Subcutaneous adipose tissue (tissue), 4 donors: ENCODE measurements around the gene ZSCAN26. TPM values are rescaled to one million over a fixed set of nuclear protein-coding genes. Genes with fewer than 3 reads are reported as not detected.

ENCODE experiments used
- total RNA-seq, 4 donors: library from RNA; depleted of rRNA; stranded (reverse); fragments of >200 nt; gene quantifications; one replicate each; pipeline ENCODE4 v1.1.0, GENCODE V29; 2016
- TF ChIP-seq, protein P1 (sequence below): fragments of 450-650 bp; IDR thresholded peaks from one replicate; pipeline ENCODE4 v1.5.1; 2016; ENCODE audit warnings: low read depth, mild to moderate bottlenecking, control low read depth, antibody characterized with exemption, moderate library complexity

Gene ZSCAN26
- 10 to 100 TPM; 14.7 to 27.5 (median 20.7) TPM for total RNA-seq

- TF ChIP-seq, protein P1, sequence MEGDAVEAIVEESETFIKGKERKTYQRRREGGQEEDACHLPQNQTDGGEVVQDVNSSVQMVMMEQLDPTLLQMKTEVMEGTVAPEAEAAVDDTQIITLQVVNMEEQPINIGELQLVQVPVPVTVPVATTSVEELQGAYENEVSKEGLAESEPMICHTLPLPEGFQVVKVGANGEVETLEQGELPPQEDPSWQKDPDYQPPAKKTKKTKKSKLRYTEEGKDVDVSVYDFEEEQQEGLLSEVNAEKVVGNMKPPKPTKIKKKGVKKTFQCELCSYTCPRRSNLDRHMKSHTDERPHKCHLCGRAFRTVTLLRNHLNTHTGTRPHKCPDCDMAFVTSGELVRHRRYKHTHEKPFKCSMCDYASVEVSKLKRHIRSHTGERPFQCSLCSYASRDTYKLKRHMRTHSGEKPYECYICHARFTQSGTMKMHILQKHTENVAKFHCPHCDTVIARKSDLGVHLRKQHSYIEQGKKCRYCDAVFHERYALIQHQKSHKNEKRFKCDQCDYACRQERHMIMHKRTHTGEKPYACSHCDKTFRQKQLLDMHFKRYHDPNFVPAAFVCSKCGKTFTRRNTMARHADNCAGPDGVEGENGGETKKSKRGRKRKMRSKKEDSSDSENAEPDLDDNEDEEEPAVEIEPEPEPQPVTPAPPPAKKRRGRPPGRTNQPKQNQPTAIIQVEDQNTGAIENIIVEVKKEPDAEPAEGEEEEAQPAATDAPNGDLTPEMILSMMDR: no peak
These were observed at the start of gene ZSCAN26 for GRCh38 chr6:28266962-28267694. Gene ZSCAN26, plus strand, starts transcription at chr6:28267143. Its CDS starts 4,777 bp downstream, at chr6:28271920.

- TF ChIP-seq, protein P1: no peak
These were observed 49.1 kb upstream of the ZSCAN26 start for GRCh38 chr6:28217890-28218289.

- TF ChIP-seq, protein P1: no peak
These were observed 48.4 kb upstream of the ZSCAN26 start for GRCh38 chr6:28218312-28219248.

DNA sequence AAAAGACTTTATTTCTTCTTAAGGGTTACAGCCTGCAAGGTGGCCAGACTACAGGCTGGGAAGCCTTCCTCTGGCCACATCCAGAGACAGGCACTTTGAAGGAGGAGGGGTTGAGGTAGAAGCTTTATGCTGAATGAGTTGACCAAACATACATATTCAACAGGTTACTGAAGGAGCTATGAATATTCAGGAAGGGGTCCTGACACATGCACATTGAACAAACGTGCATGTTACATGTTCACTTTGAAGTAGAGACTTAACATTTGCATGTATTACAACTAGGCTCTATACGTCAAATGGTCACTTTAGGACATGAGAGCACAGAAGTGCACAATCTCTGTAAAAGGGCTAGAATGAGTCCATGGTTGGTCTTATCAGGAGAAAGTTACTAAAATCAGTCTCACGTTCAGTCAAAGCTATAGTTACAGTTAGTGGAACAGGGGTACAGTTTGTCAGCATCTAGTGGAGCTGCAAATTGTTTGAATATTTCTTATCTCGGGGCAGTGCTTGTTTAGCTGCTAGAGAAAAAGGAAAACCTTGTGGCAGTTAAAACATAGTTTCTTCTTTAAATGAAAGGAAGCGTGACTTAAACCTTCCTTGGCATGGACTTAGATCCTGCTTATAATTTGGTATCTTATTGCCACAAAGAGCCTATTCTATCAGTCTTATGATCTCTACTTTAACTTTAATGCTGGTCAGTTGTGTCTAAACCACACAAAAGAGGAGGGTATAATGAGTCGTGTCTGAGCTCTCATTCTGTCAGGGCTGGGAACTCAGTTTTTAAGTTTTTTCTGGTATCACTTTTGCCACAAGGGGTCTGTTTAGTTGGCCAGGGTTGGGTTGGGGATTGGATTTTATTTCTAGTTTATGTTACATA, 46.4 kb upstream of the ZSCAN26 start:
- TF ChIP-seq, protein P1: no peak

GRCh38 chr6:28224131-28225055, 42.5 kb upstream of the ZSCAN26 start:
- TF ChIP-seq, protein P1: no peak

DNA sequence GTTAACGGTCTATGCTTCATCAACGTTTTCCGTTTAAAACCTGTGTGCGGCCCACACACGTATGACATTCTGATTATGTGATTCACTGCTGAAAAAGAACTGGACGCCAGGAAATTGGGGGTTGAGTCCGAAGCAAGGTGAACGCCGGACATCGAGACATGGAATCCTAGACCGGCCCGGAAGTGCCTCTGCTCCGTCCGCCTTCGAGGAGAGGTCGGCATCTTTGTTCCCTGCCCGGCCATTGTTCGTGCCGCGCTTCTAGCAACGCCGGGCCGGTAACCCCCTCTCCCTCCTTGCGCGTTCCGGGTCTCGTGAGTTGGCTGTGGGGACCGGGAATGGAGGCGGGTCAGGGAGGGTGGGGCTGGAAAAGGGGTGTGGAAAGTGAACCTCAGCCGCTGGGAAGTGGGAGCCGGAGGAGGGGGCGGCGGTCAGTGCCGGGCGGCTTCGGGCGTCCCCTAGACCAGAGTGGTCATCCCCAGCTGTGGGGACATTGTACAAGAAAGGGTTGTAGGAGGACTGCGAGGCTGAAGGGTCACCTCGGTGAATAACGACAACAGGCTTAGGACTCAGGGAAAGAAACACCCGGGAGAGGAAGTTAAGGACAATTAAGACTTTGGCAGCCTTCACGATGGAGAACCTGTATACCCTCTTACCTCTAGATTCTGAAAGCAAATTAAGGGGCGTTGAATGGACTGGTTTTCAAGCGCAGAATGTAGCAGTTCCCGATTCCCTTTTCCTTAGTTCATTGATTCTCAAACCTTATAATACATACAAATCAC, 41.7 kb upstream of the ZSCAN26 start, which contains the start of gene ZSCAN9:
TSS of gene ZSCAN9 (plus strand) at position 220 of the 779 bp plus-strand sequence. CDS start 1,810 bp downstream, outside the sequence.
- TF ChIP-seq, protein P1: no peak
